GM19467 (cell line): ENCODE data around the gene TSPAN2.
A peak's percentile ranks its signal among the peaks of the same experiment; 100 is the strongest.

Experiments
- ATAC-seq: cut with Tn5 transposase; IDR thresholded peaks from one replicate; pipeline ENCODE4 v1.9.1; 2021; ENCODE audit warnings: mild to moderate bottlenecking, moderate library complexity; ENCODE audit not compliant: unreplicated experiment

TSPAN2 gene

GRCh38 chr1:115076384-115076915 is 12.9 kb downstream of the TSPAN2 start:
- ATAC-seq: no peak

- ATAC-seq: no peak
Measured at GRCh38 chr1:115074839-115075534, 14.3 kb downstream of the TSPAN2 start.

DNA sequence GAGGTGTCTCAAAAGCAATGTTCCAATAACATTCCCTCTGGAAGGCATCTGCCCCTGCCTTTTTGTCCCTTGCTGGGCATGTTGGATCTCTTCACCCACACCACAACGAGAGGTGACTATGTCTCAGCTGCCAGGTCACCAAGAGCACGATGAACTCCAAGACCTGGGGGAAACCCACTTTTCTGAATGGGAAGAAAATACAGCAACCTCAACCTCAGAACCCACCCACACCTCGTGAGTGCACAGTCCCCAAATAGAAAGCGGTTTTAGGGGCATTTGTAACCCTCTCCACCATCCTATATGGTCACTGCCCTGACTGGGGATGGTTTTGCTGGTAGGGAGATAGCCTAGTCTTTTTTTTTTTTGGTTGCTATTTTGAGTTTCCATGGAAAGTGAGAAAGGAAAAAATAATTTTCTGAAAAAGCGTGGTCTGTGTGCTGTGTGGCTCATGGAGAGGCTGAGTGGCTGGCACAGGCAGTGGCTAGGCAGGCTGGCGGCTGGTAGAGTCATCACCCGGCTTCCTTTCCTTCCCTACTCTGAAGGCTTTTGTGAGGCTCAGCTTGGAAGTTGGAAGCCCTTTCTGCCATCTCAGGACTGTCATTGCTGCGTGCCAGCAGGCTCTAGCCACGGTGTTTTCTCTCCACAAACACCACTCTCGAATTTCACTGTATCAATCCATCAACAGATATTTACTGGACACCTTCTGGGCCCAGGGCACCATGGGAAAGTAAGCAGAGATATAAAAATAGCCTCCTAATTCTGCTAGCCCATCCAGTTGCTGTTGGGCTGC is 15.8 kb downstream of the TSPAN2 start:
- ATAC-seq: no peak

- ATAC-seq: no peak
Measured at GRCh38 chr1:115071012-115071664, 18.2 kb downstream of the TSPAN2 start.

- no peak for ATAC-seq
Measured at GRCh38 chr1:115069659-115070308, 19.5 kb downstream of the TSPAN2 start.

GRCh38 chr1:115068826-115069585 is 20.3 kb downstream of the TSPAN2 start:
- no peak for ATAC-seq

DNA sequence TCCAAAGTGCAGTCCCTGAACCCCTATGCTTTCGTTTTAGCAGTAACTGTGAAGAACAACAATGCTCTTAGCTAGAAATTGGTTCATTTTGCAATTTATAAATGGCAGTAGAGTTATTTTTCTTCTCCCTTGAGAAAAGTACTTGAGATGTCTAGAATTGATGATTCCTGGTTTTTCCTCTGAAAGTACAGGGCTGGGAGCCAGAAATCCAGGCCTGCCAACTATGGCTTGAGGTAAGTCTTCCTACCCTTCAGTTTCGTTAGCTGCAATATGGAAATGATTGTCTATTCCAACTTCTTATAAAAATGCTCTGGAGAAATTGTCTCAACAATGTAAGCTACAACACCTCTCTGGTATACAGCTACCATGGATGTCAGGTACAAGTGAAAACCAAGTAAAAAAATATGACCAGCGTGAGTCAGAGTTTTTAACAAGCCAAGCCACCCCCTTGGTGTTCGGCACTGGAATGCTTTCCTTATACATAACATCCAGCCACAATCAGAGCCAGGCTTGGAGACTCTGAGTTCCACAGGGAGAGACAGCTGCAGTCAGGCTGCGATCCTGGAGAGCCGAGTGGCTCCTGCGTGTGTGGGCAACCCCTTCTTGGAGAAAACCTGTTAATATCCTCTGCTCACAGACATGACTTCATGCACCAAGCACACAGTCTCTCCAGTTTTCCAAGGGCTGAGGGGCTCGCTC is 22.0 kb downstream of the TSPAN2 start:
- ATAC-seq: no peak

- ATAC-seq: no peak
Measured at GRCh38 chr1:115065021-115065420, 24.3 kb downstream of the TSPAN2 start.

GRCh38 chr1:115064461-115064860 is 24.8 kb downstream of the TSPAN2 start:
- ATAC-seq: no peak

DNA sequence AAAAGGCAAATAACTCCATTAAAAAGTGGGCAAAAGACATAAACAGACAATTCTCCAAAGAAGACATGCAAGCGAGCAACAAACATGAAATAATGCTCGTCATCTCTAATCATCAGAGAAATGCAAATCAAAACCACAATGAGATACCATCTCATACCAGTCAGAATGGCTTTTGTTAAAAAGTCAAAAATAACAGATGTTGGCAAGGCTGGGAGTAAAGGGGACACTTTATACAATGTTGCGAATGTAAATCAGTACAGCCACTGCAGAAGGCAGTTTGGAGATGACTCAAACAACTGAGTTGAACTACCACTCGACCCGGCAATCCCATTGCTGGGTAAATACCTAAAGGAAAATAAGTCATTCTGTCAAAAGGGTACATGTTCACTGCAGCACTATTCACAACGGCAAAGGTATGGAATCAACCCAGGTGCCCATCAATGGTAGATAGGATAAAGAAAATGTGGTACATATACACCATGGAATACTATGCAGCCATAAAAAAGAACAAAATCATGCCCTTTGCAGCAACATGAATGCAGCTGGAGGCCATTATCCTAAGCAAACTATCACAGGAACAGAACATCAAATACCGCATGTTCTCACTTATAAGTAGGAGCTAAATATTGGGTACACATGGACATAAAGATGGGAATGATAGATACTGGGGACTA is 25.9 kb downstream of the TSPAN2 start:
- no peak for ATAC-seq

GRCh38 chr1:115062542-115063004 is 26.7 kb downstream of the TSPAN2 start:
- no peak for ATAC-seq

GRCh38 chr1:115060501-115060900 is 28.8 kb downstream of the TSPAN2 start:
- ATAC-seq: no peak

GRCh38 chr1:115059316-115059715 is 30.0 kb downstream of the TSPAN2 start:
- no peak for ATAC-seq

DNA sequence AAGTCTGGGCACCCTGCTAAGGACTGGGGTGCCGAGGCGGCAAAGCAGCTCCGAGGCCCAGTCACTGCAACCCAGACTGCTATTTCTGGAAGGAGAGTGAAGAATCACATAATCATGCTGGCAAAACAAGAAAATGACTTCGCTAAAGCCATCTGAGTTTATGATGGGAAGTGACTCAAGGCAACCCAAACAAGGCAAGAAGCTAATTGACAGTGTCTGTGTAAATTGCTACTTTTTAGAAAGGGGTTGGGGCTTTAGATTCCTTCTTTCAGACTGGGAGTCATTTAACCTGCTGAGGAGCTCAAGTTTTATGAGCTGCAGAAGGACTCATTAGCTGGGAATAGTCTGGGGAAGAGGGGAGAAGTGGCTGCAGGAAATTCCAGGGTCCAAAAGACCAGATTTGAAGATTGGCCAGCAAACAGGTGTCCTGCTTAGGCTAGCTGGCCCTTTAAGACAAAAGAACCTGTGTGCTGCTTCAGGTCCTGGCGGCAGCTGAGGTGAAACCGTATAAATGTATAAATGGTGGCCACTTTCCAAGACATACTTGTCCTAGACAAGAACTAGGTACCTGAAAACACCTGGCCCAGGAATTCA is 31.5 kb downstream of the TSPAN2 start:
- no peak for ATAC-seq

DNA sequence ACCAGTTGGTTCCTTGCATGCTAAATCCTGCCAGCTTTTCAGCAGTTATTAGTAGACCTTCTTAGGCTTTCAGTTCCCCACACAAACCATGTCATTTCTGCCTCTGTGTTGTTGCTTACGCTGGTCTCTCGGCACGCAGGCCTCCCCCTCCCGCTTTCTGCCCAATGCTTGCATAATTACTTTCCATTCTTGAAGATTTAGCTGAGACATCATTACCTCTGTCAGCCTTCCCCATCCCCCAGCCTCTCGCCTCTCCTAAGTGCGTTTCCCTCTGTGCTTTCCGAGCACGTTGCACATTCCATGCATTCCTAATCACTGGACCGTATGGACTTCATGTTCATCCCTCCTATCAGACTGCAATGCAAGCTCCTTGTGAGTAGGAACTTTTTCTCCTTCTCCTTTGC is 32.9 kb downstream of the TSPAN2 start:
- ATAC-seq: no peak

- peak; percentile 86 for ATAC-seq
Measured at GRCh38 chr1:115052454-115053083, 36.7 kb downstream of the TSPAN2 start.

- ATAC-seq: no peak
Measured at GRCh38 chr1:115051850-115052249, 37.5 kb downstream of the TSPAN2 start.

DNA sequence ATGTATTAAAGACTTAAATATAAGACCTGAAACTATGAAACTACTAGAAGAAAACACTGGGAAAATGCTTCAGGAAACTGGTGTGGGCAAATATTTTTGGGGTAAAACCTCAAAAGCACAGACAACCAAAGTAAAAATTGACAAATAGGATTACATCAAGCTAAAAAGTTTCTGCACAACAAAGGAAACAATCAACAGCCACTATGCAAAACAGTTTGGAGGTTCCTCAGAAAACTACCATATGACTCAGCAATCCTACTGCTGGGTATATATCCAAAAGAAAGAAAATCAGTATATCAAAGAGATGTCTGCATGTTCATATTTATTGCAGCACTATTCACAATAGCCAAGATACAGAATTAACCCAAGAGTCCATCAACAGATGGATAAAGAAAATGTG is 42.6 kb downstream of the TSPAN2 start:
- ATAC-seq: no peak
